ENCODE results near the gene PGD. TPM values are rescaled to one million over a fixed set of nuclear protein-coding genes. Genes with fewer than 3 reads are reported as not detected.
A peak's percentile ranks its signal among the peaks of the same experiment; 100 is the strongest.

The PGD gene
- total RNA-seq = 80.4 and 87.1 TPM in 2 replicates

DNA sequence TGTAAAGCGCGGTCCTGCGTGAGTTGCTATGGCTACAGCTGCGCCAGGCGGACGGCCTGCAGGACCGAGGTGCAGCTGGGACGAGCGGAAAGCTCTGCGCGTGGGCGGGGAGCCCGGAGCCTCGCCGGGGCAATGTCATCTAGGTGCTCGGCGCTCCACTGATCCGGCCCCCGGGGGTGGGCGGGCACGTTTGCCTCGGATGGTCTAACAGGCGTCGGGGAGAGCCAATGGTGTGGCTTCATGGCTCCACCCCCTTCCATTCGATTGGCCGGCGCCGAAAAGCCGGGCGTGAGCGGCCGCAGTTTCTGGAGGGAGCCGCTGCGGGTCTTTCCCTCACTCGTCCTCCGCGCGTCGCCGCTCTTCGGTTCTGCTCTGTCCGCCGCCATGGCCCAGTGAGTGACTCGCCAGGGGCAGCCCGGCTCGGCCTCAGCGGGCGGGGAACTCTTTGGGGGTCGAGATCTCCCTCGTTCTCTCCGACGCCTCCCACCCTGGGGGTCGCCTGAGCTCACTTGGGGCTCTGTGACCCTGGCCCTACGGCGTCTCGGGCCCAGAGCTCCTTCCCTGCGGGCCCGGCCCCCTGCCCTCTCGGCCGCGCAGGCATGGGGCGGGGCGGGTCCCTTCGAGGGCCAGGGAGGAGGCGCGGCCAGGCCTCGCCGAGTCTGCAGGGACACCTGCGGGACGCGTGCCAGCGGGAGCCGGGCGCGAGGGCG lies at the start of gene PGD:
PGD (plus strand) TSS at position 331 of the 710 bp plus-strand sequence; CDS start at position 385, 54 bp downstream.
- DNase-seq (ENCODE audit: low read depth) = peak; percentile 87

DNA sequence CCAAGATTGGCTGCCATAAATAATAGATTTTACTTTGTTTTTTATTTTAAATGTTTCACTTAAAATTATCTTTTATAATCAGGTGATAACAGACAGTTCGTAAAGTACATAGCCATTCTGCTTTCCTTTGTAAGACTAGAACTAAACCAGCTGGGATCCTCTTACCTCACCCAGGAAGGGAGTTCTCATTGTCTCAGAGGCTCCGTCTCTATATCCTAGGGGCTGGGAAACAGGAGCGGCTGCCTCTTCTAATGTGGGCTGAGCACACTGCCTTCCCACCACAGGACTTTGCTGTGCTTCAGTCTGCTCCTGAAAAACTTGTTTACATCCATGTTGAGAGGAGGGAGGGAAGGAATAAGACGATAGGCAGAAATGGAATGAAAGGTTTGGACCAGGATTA lies 45.6 kb upstream of the PGD start:
- DNase-seq (ENCODE audit: low read depth) = no peak

DNA sequence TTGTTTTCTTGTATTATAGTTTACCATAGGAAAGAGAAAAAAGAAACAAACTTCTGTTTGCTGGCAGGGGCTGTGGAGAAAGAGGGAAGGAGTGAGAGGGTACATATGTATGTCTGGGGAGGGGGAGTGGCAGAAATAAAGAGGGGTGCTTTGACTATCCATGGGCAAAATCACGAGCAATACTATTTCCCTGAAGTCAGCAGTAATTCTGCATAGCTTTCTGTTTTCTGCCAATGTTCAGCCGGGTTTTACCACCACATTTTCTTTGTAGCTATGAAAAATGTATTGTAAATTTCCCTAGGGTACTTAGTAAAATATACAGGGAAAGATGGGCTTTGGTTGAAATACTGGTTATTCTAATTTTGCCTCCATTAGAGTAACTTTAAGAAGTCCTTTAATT lies 45.2 kb upstream of the PGD start:
- no peak for DNase-seq (ENCODE audit: low read depth)

DNA sequence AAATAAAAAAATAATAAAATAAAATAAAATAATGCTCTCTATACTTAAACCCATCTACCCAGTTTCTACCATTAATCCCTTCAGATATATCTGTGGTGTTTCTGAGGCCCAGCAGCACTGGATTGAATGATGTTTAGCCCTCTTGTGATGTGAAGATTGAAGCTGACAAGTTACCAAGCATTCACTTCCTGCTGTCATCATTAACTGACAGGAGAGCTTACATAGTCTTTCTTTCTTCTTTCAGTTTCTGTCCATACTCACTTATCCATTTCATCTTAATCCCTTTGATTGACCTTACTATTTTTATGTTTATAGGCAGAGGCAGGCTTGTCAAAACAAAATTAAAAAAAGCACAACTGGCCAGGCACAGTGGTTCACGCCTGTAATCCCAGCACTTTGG lies 38.8 kb upstream of the PGD start:
- DNase-seq (ENCODE audit: low read depth) = no peak

DNA sequence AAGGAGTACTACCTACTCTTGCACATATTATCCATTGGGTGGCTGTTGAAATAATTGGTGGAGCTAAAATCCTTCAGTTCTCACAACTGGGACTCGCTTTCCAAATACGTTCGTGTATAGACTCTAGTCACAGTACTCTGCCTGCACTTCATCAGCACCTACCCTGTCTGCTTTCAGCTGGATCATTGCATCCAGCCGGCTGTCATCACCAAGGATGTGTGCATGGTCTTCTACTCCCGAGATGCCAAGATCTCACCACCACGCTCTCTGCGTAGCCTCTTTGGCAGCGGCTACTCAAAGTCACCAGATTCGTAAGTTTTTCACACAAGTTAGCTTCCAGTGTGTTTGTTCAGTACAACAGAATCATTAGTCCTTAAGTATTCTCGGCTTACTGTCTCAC lies 37.3 kb upstream of the PGD start:
- DNase-seq (ENCODE audit: low read depth) = no peak

DNA sequence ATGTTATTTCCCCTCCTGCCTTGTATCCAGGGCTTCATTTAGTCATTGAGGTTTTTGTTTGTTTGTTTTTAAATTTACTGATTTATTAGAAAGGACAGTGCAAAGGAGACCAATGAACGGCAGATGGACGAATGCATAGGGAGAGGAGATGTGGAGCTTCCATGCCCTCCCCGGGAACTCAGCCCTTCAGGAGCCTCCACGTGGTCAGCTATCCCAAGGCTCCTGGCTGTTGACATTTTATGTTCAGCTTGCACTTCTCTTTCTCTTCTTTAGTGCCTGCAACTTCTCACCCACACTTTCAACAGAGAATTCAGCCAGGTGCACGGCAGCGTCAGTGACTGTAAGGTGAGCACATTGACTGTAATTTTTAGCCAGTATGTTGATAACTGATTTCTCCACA lies 30.7 kb upstream of the PGD start:
- DNase-seq (ENCODE audit: low read depth) = no peak

DNA sequence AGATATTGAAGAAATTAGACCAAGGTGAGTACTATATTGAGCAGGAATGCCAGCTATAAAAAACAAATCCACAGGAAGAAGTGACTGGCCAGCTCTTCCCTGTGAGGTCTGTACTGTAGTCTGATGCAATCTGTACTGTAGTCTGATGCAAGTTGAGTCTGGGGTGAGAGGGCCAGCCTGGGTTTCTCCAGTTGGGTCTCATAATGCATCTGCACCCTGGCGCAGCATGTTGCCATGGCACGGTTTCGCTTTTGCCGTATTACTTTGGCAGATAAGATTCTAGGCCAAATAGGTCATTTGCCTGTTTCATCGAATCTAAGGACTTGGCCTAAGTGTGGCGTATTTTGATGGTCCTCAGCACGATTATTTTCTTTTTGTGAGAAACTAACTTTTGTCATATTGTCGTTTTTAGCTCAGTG lies 24.4 kb upstream of the PGD start:
- DNase-seq (ENCODE audit: low read depth) = no peak

DNA sequence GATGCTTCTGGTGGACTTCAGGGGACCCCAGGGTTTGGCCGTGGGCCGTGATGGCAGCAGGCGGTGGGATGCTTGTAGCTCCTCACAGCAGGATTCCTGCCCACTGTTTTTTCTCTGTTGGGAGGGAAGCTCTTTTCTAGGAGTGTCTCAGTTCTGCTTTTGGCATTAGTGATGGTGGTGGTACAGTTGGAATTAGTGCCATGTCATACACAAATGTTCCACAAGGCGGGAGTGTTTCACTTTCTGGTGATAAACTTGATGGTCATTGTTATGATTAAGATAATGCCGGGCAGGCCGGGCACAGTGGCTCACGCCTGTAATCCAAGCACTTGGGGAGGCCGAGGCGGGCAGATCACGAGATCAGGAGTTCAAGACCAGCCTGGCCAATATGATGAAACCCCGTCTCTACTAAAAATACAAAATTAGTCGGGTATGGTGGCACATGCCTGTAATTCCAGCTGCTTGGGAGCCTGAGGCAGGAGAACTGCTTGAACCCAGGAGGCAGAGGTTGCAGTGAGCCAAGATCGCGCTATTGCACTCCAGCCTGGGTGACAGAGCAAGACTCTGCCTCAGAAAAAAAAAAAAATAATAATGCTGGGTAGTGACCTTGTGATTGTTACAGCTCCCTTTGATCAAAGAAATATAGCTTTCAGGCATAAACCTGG lies 21.4 kb upstream of the PGD start:
- peak; percentile 63 for DNase-seq (ENCODE audit: low read depth)

DNA sequence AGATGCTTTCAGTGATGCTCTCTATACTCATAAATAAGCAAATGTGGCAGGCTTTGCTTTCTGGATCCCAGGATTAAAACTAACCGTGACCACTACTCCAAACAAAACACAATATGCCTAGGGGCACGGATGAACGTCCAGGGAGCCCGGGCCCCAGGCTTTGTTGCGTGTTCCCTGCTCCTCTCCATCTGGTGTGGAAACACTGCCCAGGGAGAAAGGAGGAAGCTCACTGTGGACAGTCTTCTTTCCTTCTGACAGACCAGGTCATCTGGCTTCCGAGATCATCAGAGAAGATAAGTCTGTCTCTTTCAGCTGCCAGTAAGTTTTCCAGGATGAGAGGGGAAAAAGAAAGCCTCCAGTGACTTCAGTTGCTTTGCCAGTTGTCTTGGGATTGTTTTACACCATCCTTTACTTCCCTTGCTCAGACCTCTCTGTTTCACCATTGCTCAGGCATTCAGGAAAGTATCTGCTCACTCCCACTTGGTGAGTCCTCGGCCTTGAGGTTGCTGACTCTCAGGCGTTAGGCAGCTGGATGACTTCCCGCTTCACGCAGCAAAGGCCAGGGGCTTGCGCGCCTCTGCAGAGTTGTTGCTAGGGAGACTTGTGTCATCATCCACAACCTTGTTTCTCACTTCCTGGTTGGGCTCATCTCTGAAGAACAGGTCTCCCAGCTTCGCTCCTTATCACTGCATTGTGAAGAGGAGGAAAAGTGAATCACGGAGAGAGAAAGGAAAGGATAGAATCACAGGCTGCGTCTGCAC lies 20.6 kb upstream of the PGD start:
- no peak for DNase-seq (ENCODE audit: low read depth)

DNA sequence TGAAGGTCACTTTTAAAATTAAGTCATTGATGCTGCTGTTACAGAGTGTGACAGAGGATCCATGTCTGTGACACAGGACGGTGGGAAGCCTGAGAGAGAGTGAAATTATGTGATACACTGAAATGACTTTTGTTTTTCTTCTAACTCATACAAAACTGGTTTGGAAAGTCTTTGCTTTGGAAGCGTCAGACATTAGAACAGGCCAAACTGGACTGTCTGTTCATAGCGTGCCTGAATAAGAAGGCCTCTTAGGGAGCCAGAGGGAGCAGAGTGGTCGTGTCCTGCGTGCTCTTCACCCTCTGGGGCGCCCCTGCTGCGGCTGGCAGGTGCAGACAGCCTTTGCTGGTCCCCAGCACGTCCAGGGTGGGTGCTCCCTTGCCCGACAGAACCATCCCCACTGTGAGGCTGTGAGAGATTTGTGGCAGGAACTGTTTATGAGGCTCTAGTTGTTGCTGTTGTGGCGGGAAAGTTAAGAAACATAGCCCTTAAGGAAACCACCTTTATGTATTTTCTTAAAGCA lies 19.7 kb upstream of the PGD start:
- no peak for DNase-seq (ENCODE audit: low read depth)

DNA sequence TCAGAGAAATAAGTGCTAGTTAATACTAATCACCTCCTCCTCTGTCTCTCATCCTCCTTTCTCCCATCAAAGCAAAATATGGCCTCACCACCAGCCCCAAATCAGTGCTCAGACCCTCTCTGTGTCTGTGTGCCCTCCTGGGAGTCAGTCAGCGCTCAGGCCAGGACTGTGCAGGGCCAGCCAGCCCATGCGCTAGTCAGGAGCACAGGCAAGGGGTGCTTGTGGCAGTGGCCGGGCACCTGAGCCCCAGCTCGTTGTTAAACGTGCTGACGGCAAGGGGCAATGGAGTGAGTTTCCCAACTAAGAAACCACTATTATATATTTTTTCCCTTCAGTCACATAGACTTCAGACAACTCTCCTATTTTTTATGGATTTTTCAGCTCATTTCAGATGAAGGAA lies 19.2 kb upstream of the PGD start:
- no peak for DNase-seq (ENCODE audit: low read depth)

DNA sequence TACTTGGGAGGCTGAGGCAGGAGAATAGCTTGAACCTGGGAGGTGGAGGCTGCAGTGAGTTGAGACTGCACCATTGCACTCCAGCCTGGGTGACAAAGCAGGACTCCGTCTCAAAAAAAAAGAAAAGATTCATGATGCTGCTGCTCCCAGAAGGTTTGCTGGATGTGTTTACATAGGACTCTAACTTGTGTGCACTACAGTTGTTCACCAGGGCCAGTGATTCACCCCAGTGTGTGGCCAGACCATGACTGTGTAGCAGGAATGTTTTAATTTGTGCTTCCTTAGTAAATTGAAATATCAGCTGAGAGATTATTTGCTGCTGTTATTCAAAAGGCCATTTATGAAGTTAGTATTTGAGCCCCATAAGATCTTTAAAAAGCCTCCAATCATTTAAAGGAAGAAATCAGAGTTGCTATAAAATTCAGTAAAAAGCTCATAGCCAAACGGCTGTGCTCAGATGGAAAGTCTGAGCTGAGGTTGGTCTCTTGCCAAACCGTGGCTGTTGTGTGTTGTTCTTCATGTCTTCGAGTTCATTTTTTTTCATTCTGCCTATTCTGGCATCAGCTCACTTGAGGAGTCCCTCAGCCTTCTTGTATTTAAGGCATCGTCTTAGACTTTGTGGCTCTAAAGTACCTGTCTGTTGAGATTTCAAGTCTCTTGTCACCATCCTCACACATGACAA lies 18.1 kb upstream of the PGD start:
- peak; percentile 72 for DNase-seq (ENCODE audit: low read depth)

DNA sequence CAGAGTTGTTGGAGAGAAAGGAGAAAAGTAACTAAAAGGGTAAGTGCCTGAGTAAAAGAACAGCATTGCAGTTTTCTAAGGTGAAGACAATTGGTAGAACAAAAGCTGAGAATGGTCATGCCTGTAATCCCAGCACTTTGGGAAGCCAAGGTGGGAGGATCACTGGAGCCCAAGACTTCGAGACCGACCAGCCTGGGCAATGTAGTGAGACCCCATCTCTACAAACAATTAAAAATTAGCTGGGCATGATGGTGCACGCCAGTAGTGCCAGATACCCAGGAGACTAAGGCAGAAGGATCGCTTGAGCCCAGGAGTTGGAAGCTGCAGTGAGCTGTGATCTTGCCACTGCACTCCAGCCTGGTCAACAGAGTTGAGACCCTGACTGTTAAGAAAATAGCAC lies 15.2 kb upstream of the PGD start:
- no peak for DNase-seq (ENCODE audit: low read depth)

DNA sequence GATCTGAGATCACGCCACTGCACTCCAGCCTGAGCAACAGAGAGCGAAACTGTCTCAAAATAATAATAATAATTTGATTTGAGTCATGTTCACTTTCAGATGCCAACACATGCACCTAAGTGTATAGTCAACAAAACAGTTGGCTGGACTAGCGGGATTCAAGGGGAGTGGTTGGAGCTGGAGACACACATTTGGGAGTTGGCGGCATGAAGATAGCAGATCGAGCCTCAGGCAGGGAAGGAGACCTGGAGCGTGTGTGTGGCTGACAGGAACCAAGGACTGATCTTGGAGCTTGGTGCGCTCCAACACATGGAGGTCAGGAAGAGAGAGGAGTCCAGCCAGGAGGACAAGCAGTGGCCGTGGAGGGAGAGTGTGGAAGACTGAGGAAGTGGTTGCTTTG lies 14.6 kb upstream of the PGD start:
- DNase-seq (ENCODE audit: low read depth) = no peak

DNA sequence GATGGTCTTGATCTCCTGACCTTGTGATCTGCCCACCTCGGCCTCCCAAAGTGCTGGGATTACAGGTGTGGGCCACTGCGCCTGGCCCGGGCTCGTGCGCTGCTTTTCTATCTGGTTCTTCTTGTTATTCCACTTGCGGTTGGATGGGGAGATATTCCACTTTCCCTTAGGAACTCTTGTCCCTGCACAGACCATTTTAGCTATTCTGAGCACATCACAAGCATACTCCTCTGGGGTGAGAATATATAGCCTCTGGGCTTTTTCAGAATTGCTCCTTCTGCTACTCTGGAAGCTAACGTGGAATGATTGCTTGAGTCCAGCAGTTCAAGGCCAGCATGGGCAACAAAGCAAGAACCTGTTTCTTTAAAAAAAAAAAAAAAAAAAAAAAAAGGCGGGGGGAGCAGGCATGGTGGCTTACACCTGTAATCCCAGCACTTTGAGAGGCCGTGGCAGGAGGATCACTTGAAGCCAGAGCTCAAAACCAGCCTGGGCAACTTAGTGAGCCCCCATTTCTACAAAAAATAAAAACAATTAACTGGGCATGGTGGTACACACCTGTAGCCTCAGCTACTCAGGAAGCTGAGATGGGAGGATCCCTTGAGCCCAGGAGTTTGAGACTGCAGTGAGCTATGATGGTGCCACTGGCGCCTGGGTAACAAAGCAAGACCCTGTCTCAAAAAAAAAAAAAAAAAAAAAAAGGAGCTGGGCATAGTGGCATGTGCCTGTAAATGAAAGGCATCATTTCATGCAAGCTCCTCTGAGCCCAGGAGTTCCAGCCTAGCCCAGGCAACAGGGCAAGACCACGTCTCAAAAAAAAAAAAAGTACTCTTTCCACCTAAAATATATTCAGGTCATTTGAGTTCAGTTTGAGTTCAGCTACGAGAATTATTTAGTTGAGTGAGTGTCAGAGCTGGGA lies 11.8 kb upstream of the PGD start:
- DNase-seq (ENCODE audit: low read depth) = no peak

DNA sequence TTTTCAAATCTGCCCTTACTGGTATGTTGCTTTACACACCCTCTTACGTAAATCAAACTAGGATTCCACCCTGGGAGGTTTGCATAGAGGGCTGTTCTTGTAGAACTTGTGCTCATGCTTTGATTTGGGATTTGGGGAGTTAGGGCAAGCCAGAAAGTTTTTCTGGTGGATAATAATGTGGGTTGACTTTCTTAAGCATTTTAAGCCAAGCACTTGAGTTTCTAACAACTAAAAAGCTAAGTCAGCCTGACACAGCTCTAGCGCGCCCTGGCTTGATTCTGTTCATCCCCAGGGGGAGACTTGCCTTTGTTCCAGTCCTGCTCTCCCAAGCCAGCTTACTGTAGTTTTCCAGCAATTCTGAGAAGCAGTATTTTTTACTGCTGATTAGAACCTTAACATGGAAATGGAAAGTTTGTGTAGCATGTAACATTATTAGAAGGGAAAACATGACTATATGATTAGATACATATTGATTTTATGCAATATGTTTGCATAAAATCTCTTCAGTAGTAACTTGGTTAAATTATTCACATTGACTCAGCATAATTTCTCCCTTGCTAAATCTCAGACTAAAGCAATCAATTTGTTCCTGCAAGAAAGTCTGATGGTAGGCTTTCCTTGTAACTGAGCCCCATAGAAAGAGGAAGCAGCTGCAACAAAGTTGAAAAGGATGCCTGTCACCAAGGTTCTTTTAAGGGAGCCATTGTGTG lies 11.0 kb upstream of the PGD start:
- DNase-seq (ENCODE audit: low read depth) = peak; percentile 69

DNA sequence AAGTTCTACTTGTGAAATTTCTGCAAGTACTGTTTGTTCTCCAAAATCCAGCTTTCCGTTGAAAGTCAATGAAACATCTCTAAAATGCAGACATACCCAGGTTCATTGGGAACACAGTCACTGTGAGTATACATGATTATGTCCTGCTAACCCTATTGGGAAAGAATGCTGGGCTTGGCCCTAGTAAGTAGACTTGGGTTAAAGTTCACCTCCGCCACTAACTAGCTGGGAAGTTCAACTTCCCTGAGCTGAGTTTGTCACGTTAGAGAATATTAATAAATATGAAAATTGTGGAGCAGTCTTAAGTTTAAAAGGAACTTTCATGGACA lies 10.5 kb upstream of the PGD start:
- no peak for DNase-seq (ENCODE audit: low read depth)

DNA sequence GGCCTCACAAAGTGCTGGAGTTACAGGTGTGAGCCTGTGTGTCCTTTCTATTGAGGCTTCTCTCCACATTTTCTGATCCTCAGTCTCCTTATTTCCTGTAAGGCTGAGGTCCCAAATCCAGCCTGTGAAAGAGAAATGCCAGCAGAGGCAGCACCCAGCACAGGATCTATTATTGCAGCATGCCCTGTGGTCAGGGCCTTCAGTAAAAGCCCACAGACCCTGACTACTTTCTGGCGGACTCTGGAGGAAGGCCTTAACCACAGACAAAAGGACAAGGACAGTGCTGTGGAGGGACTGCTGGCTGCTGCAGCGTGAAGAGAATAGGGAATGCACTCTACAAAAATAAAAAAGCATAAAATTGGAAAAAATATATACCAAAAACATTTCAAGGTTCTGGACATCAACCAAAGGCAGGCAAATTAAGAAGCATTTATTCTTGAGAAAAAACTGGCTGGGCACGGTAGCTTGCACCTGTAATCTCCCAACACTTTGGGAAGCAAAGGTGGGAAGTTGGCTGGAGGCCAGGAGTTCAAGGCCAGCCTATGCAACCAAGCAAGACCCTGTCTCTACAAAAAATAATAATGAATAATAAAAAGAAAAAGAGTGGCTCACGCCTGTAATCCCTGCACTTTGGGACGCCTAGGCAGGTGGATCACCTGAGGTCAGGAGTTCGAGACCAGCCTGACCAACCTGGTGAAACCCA lies 9.4 kb upstream of the PGD start:
- no peak for DNase-seq (ENCODE audit: low read depth)

DNA sequence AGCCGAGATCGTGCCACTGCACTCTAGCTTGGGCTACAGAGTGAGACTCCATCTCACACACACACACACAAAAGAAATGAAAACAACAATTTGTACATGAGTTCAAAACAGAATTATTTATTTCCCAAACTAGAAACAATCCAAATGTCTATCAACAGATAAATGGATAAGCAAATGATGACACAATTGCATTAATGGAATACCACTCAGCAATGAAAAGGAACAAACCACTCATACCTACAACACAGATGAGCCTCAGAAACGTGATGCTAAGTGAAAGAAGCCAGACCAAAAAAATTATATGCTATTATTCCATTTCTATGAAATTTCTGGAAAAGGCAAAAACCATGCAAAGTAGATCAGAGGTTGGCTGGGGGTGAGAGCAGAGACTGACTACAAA lies 2.0 kb upstream of the PGD start:
- DNase-seq (ENCODE audit: low read depth) = no peak

DNA sequence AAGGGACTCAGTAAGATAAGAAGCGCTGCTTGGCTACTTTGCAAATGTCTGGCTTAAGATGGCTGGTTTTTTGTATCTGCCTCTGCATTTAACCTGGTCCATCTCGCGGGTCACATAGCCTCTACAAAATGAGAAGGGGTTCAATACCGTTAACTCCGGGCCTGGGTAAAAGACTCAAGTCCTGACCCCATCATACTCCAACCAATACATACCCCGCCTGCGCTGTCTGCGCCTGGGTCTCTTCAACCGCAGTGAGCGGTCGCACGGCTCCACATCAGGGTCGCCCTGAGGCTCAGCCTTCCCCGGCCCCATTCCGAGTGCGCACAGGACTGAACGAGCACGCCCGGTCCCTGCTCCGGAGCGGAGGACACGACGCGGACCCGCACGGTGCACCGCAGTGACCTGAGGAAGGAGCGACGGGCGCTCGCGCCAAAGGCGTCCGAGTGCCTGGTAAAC lies 558 bp upstream of the PGD start:
- DNase-seq (ENCODE audit: low read depth) = peak; percentile 7

Data from renal cortical epithelial cell (primary cell).